Measurements from ENCODE around the gene NPB.

NPB gene

GRCh38 chr17:81906476-81907218 is 4.6 kb downstream of the NPB start:
- Mint-ChIP-seq H3K4me3 (no peak overlapping the region), H3K27ac (ENCODE audit: low read depth) (no peak overlapping the region), H3K4me1 (peaks cover 2% of the 10 kb centered on the region), H3K9me3 (no peaks in the 10 kb centered on the region), H3K27me3 (no peaks in the 10 kb centered on the region), H3K36me3 (ENCODE audit: insufficient read depth) (peaks cover 10% of the 10 kb centered on the region)
- DNase-seq (ENCODE audit: low spot score in 2 of 2) (no peak), ATAC-seq (replicated peaks; ENCODE audit: extremely low read depth, poor library complexity, severe bottlenecking) (no peak)

- no peak overlapping the region for H3K4me3 Mint-ChIP-seq
- no peak overlapping the region for H3K27ac Mint-ChIP-seq (ENCODE audit: low read depth)
- no peaks in the 10 kb centered on the region for H3K9me3 Mint-ChIP-seq
- DNase-seq (ENCODE audit: low spot score in 2 of 2) (no peak), ATAC-seq (replicated peaks; ENCODE audit: extremely low read depth, poor library complexity, severe bottlenecking) (no peak)
- H3K4me1 Mint-ChIP-seq = peaks cover 8% of the 10 kb centered on the region
- peaks cover 16% of the 10 kb centered on the region for H3K36me3 Mint-ChIP-seq (ENCODE audit: insufficient read depth)
- H3K27me3 Mint-ChIP-seq = no peaks in the 10 kb centered on the region
Measured at GRCh38 chr17:81907219-81908145, 5.4 kb downstream of the NPB start.

- no peak overlapping the region for H3K27ac Mint-ChIP-seq (ENCODE audit: low read depth)
- DNase-seq (ENCODE audit: low spot score in 2 of 2) = no peak
Measured at GRCh38 chr17:81908793-81909192, 6.8 kb downstream of the NPB start.

GRCh38 chr17:81909231-81909630 is 7.2 kb downstream of the NPB start:
- DNase-seq (ENCODE audit: low spot score in 2 of 2) (no peak), ATAC-seq (replicated peaks; ENCODE audit: extremely low read depth, poor library complexity, severe bottlenecking) (no peak)
- Mint-ChIP-seq H3K27ac (ENCODE audit: low read depth) (no peak overlapping the region), H3K4me3 (peak overlapping the region; percentile 20), H3K4me1 (peaks cover 8% of the 10 kb centered on the region), H3K27me3 (no peaks in the 10 kb centered on the region), H3K9me3 (no peaks in the 10 kb centered on the region), H3K36me3 (ENCODE audit: insufficient read depth) (peaks cover 22% of the 10 kb centered on the region)

More at GRCh38 chr17:81908793-81909192, 6.8 kb downstream of the NPB start:
- Mint-ChIP-seq H3K27me3 (no peaks in the 10 kb centered on the region), H3K4me3 (no peak overlapping the region), H3K4me1 (peaks cover 8% of the 10 kb centered on the region), H3K9me3 (no peaks in the 10 kb centered on the region), H3K36me3 (ENCODE audit: insufficient read depth) (peaks cover 22% of the 10 kb centered on the region)
- no peak for ATAC-seq (replicated peaks; ENCODE audit: extremely low read depth, poor library complexity, severe bottlenecking)

GRCh38 chr17:81909966-81910839 is 8.2 kb downstream of the NPB start:
- no peak for DNase-seq (ENCODE audit: low spot score in 2 of 2)
- no peaks in the 10 kb centered on the region for H3K9me3 Mint-ChIP-seq
- peak overlapping the region; percentile 72 for H3K4me3 Mint-ChIP-seq
- no peak overlapping the region for H3K27ac Mint-ChIP-seq (ENCODE audit: low read depth)
- H3K4me1 Mint-ChIP-seq = peaks cover 8% of the 10 kb centered on the region
- no peaks in the 10 kb centered on the region for H3K27me3 Mint-ChIP-seq
- no peak for ATAC-seq (replicated peaks; ENCODE audit: extremely low read depth, poor library complexity, severe bottlenecking)
- peaks cover 22% of the 10 kb centered on the region for H3K36me3 Mint-ChIP-seq (ENCODE audit: insufficient read depth)

- H3K36me3 Mint-ChIP-seq (ENCODE audit: insufficient read depth) = peaks cover 23% of the 10 kb centered on the region
- peak; percentile 35 for ATAC-seq (replicated peaks; ENCODE audit: extremely low read depth, poor library complexity, severe bottlenecking)
- H3K4me1 Mint-ChIP-seq = peaks cover 8% of the 10 kb centered on the region
Measured at GRCh38 chr17:81910840-81911276, 8.8 kb downstream of the NPB start.

GRCh38 chr17:81911277-81911961 is 9.4 kb downstream of the NPB start, which contains the start of gene PCYT2:
Gene PCYT2, minus strand, starts transcription at chr17:81911399. Its CDS starts 44 bp downstream, at chr17:81911355.
- H3K4me3 Mint-ChIP-seq = peak within 1 kb of the TSS; percentile 72
- DNase-seq (ENCODE audit: low spot score in 2 of 2) (peak; percentile 79 to 87), ATAC-seq (replicated peaks; ENCODE audit: extremely low read depth, poor library complexity, severe bottlenecking) (peak; percentile 91)
- H3K27ac Mint-ChIP-seq (ENCODE audit: low read depth) = no peak within 1 kb of the TSS
- no peaks in the 10 kb centered on the region for H3K9me3 Mint-ChIP-seq
- H3K36me3 Mint-ChIP-seq (ENCODE audit: insufficient read depth) = peaks cover 28% of the 10 kb centered on the region
- H3K27me3 Mint-ChIP-seq = no peaks in the 10 kb centered on the region
- peaks cover 8% of the 10 kb centered on the region for H3K4me1 Mint-ChIP-seq

More at GRCh38 chr17:81910840-81911276, 8.8 kb downstream of the NPB start:
- Mint-ChIP-seq H3K27ac (ENCODE audit: low read depth) (no peak overlapping the region), H3K4me3 (peak overlapping the region; percentile 72), H3K27me3 (no peaks in the 10 kb centered on the region), H3K9me3 (no peaks in the 10 kb centered on the region)
- no peak for DNase-seq (ENCODE audit: low spot score in 2 of 2)

- H3K27me3 Mint-ChIP-seq = no peaks in the 10 kb centered on the region
- H3K27ac Mint-ChIP-seq (ENCODE audit: low read depth) = no peak overlapping the region
- ATAC-seq (replicated peaks; ENCODE audit: extremely low read depth, poor library complexity, severe bottlenecking) (no peak), DNase-seq (ENCODE audit: low spot score in 2 of 2) (no peak)
- H3K36me3 Mint-ChIP-seq (ENCODE audit: insufficient read depth) = peaks cover 33% of the 10 kb centered on the region
- H3K9me3 Mint-ChIP-seq = no peaks in the 10 kb centered on the region
- H3K4me1 Mint-ChIP-seq = peaks cover 13% of the 10 kb centered on the region
- H3K4me3 Mint-ChIP-seq = peak overlapping the region; percentile 67
Measured at GRCh38 chr17:81911969-81912368, 9.9 kb downstream of the NPB start.

GRCh38 chr17:81912441-81913309 is 10.6 kb downstream of the NPB start:
- no peak for DNase-seq (ENCODE audit: low spot score in 2 of 2)
- Mint-ChIP-seq H3K9me3 (no peaks in the 10 kb centered on the region), H3K4me3 (peak overlapping the region; percentile 67), H3K4me1 (peaks cover 18% of the 10 kb centered on the region), H3K36me3 (ENCODE audit: insufficient read depth) (peaks cover 33% of the 10 kb centered on the region), H3K27ac (ENCODE audit: low read depth) (no peak overlapping the region), H3K27me3 (no peaks in the 10 kb centered on the region)
- ATAC-seq (replicated peaks; ENCODE audit: extremely low read depth, poor library complexity, severe bottlenecking) = no peak

GRCh38 chr17:81913394-81914102 is 11.5 kb downstream of the NPB start:
- Mint-ChIP-seq H3K36me3 (ENCODE audit: insufficient read depth) (peaks cover 32% of the 10 kb centered on the region), H3K9me3 (no peaks in the 10 kb centered on the region), H3K27me3 (no peaks in the 10 kb centered on the region), H3K4me3 (peak overlapping the region; percentile 8), H3K4me1 (peaks cover 26% of the 10 kb centered on the region), H3K27ac (ENCODE audit: low read depth) (no peak overlapping the region)
- DNase-seq (ENCODE audit: low spot score in 2 of 2) (no peak), ATAC-seq (replicated peaks; ENCODE audit: extremely low read depth, poor library complexity, severe bottlenecking) (no peak)

Data from central memory CD8-positive, alpha-beta T cell (primary cell).